SK-N-SH (cell line): Measurements from ENCODE around the gene TECPR2.

ENCODE experiments used
- FOXJ3 ChIP-seq: sonication (generic); formaldehyde crosslinking; IDR thresholded peaks from 2 replicates; pipeline ENCODE4 v1.5.1; 2020; ENCODE audit warnings: mild to moderate bottlenecking, missing genetic modification reagents
- MEF2A ChIP-seq: IDR thresholded peaks from 2 replicates; pipeline ENCODE4 v1.4.0; 2012; ENCODE audit warnings: low read depth, borderline replicate concordance
- MXI1 ChIP-seq: IDR thresholded peaks from 2 replicates; pipeline ENCODE4 v1.6.1; 2012; ENCODE audit warnings: mild to moderate bottlenecking, low read depth, low read length, improper control_type of control experiment
- RAD21 ChIP-seq: IDR thresholded peaks from 2 replicates; pipeline ENCODE4 v1.6.1; 2012; ENCODE audit warnings: mild to moderate bottlenecking, low read length
- RFX5 ChIP-seq: IDR thresholded peaks from 2 replicates; pipeline ENCODE4 v1.6.1; 2012; ENCODE audit warnings: mild to moderate bottlenecking, improper control_type of control experiment, low read length
- SIN3A ChIP-seq: IDR thresholded peaks from 2 replicates; pipeline ENCODE4 v1.6.1; 2012; ENCODE audit warnings: low read depth, mild to moderate bottlenecking, low read length, moderate library complexity, borderline replicate concordance
- TAF1 ChIP-seq: IDR thresholded peaks from 2 replicates; pipeline ENCODE4 v1.6.1; 2012; ENCODE audit warnings: low read depth, mild to moderate bottlenecking, low read length, moderate library complexity, borderline replicate concordance
- TEAD4 ChIP-seq: IDR thresholded peaks from 2 replicates; pipeline ENCODE4 v1.4.0; 2012; ENCODE audit warnings: mild to moderate bottlenecking, borderline replicate concordance; ENCODE audit not compliant: insufficient read depth
- TF ChIP-seq, protein P1 (sequence below): fragments of 200-600 bp; sonication (generic); IDR thresholded peaks from 2 replicates; pipeline ENCODE4 v1.6.1; 2017; ENCODE audit warnings: antibody characterized with exemption, mild to moderate bottlenecking, moderate library complexity
- TF ChIP-seq, protein P2 (sequence below): IDR thresholded peaks from 2 replicates; pipeline ENCODE4 v1.4.0; 2012; ENCODE audit warnings: low read depth

DNA sequence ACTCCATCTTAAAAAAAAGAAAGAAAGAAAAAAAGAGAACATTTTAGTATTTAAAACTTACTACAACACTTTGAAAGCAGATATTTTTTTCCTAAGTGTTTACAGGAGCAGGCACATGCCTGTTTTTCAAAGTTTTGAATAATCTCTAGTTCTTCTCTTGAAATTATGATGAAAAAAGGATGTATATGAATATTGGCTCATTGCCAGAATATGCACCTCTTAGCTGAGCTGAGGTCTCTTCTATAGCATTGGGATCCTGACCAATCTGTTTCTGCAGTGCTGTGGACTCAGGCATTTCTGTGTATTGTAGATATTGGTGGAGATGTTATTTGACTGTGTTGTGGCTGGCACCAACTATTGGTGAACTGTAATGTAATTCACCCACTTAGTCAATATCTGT, 15.0 kb downstream of the TECPR2 start:
- TF ChIP-seq MEF2A (no peak), RAD21 (no peak), TAF1 (no peak), FOXJ3 (CRISPR knock-in tag) (no peak), SIN3A (no peak), TEAD4 (no peak), RFX5 (no peak), MXI1 (no peak)
- TF ChIP-seq, protein P1, sequence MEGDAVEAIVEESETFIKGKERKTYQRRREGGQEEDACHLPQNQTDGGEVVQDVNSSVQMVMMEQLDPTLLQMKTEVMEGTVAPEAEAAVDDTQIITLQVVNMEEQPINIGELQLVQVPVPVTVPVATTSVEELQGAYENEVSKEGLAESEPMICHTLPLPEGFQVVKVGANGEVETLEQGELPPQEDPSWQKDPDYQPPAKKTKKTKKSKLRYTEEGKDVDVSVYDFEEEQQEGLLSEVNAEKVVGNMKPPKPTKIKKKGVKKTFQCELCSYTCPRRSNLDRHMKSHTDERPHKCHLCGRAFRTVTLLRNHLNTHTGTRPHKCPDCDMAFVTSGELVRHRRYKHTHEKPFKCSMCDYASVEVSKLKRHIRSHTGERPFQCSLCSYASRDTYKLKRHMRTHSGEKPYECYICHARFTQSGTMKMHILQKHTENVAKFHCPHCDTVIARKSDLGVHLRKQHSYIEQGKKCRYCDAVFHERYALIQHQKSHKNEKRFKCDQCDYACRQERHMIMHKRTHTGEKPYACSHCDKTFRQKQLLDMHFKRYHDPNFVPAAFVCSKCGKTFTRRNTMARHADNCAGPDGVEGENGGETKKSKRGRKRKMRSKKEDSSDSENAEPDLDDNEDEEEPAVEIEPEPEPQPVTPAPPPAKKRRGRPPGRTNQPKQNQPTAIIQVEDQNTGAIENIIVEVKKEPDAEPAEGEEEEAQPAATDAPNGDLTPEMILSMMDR: no peak
- TF ChIP-seq, protein P2, sequence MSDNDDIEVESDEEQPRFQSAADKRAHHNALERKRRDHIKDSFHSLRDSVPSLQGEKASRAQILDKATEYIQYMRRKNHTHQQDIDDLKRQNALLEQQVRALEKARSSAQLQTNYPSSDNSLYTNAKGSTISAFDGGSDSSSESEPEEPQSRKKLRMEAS: no peak
